NB4 (cell line): Measurements from ENCODE around the gene LRRC1.
A peak's percentile ranks its signal among the peaks of the same experiment; 100 is the strongest.

Experiments
- DNase-seq: peaks from one replicate; pipeline ENCODE4 v3.0.0; 2010; ENCODE audit warnings: low read depth
- H3K4me3 ChIP-seq: one replicate; pipeline ENCODE4 v1.5.1; 2011; ENCODE audit warnings: mild to moderate bottlenecking, low read depth, low read length, moderate library complexity
- MAX ChIP-seq: IDR thresholded peaks from 2 replicates; pipeline ENCODE4 v1.6.1; 2011; ENCODE audit warnings: low read depth, low read length
- MYC ChIP-seq: IDR thresholded peaks from 2 replicates; pipeline ENCODE4 v1.6.1; 2011; ENCODE audit warnings: low read depth, low read length
- POLR2A ChIP-seq: IDR thresholded peaks from 2 replicates; pipeline ENCODE4 v1.6.1; 2011; ENCODE audit warnings: mild to moderate bottlenecking; ENCODE audit not compliant: insufficient read length; ENCODE audit errors: extremely low read depth
- TF ChIP-seq, protein P1 (sequence below): IDR thresholded peaks from one replicate; pipeline ENCODE4 v1.5.1; 2012; ENCODE audit warnings: low read depth, low read length

The LRRC1 gene

DNA sequence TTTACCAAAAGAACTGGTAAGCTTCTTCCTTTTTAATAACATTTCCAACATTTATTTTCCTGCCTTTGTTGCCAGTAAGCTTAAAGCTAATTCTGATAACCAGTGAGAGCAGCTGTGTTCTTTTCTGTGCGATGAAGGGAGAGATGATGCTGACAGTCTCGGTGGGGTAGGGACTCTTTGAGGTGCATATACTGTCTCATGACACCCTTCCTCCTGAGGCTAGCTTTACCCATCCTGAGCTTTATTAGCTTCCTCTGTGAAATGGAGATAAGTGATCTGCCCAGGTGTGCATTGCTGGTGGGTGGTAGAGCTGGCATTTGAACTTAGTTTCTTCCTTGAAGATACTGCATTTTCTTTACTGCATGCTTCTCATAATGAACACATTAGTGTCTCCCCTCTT, 92.5 kb downstream of the LRRC1 start:
- no peak overlapping the region for H3K4me3 ChIP-seq
- DNase-seq: no peak
- TF ChIP-seq POLR2A (no peak), MAX (no peak), MYC (no peak)
- TF ChIP-seq, protein P1, sequence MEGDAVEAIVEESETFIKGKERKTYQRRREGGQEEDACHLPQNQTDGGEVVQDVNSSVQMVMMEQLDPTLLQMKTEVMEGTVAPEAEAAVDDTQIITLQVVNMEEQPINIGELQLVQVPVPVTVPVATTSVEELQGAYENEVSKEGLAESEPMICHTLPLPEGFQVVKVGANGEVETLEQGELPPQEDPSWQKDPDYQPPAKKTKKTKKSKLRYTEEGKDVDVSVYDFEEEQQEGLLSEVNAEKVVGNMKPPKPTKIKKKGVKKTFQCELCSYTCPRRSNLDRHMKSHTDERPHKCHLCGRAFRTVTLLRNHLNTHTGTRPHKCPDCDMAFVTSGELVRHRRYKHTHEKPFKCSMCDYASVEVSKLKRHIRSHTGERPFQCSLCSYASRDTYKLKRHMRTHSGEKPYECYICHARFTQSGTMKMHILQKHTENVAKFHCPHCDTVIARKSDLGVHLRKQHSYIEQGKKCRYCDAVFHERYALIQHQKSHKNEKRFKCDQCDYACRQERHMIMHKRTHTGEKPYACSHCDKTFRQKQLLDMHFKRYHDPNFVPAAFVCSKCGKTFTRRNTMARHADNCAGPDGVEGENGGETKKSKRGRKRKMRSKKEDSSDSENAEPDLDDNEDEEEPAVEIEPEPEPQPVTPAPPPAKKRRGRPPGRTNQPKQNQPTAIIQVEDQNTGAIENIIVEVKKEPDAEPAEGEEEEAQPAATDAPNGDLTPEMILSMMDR: no peak

GRCh38 chr6:53888931-53889330, 94.1 kb downstream of the LRRC1 start:
- no peak for TF ChIP-seq POLR2A
- TF ChIP-seq MYC: no peak
- no peak for TF ChIP-seq MAX
- TF ChIP-seq, protein P1: no peak
- H3K4me3 ChIP-seq: no peak overlapping the region
- DNase-seq: no peak

- TF ChIP-seq MAX: no peak
- H3K4me3 ChIP-seq: no peak overlapping the region
- DNase-seq: no peak
Measured at GRCh38 chr6:53889365-53889764, 94.6 kb downstream of the LRRC1 start.

- H3K4me3 ChIP-seq: no peak overlapping the region
Measured at GRCh38 chr6:53892707-53893106, 97.9 kb downstream of the LRRC1 start.

DNA sequence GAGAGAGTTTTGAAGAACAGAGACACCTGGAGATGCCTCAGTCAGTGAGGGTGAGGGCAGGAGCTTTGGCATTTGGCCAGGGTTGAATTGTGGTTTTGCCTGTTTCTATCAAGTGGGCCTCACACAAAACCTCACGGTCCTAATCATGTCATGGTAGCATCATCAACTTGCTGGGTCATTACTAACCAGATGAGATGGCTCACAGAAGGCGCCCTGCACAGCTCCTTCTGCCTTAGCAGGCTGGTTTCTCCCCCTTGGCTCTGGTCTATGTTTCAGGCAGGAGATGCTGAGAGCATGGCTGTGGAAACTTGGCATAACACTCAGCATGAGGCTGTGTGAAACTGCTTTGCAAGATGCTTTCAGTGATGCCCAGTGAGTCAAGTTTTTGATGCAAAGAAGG, 99.3 kb downstream of the LRRC1 start:
- DNase-seq: peak; percentile 7
- TF ChIP-seq, protein P1: no peak
- no peak for TF ChIP-seq MYC
- TF ChIP-seq MAX: no peak
- no peak for TF ChIP-seq POLR2A

More at GRCh38 chr6:53892707-53893106, 97.9 kb downstream of the LRRC1 start:
- TF ChIP-seq MYC: no peak
- TF ChIP-seq, protein P1: no peak
- no peak for TF ChIP-seq MAX
- DNase-seq: no peak

GRCh38 chr6:53896196-53896595, 101.4 kb downstream of the LRRC1 start:
- no peak for DNase-seq
- TF ChIP-seq POLR2A: no peak
- H3K4me3 ChIP-seq: no peak overlapping the region

More for the DNA sequence above, 99.3 kb downstream of the LRRC1 start:
- H3K4me3 ChIP-seq: no peak overlapping the region
